Measurements from ENCODE around the gene NF1.
"Not testable (repeated sequence)": the region's sequence is repeated elsewhere in the genome, so short reads cannot be mapped to it uniquely, and the experiment has no call there.

DNA sequence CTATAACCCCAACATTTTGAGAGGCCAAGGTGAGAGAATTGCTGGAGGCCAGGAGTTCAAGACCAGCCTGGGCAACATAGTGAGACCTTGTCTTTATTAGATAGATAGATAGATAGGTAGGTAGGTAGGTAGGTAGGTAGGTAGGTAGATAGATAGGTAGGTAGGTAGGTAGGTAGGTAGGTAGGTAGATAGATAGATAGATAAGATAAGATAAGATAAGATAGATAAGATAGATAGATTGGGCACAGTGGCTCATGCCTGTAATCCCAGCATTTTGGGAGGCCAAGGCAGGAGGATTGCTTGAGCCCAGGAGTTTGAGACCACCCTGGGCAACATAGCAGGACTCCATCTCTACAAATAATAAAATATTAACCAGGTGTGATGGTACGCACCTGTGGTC is 168.1 kb downstream of the NF1 start:
- TF ChIP-seq, protein P1, sequence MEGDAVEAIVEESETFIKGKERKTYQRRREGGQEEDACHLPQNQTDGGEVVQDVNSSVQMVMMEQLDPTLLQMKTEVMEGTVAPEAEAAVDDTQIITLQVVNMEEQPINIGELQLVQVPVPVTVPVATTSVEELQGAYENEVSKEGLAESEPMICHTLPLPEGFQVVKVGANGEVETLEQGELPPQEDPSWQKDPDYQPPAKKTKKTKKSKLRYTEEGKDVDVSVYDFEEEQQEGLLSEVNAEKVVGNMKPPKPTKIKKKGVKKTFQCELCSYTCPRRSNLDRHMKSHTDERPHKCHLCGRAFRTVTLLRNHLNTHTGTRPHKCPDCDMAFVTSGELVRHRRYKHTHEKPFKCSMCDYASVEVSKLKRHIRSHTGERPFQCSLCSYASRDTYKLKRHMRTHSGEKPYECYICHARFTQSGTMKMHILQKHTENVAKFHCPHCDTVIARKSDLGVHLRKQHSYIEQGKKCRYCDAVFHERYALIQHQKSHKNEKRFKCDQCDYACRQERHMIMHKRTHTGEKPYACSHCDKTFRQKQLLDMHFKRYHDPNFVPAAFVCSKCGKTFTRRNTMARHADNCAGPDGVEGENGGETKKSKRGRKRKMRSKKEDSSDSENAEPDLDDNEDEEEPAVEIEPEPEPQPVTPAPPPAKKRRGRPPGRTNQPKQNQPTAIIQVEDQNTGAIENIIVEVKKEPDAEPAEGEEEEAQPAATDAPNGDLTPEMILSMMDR (IDR thresholded peaks at IDR 0.05; ENCODE audit: insufficient read depth, low read depth, low read length), result not testable (repeated sequence)
- not testable (repeated sequence) for TF ChIP-seq EZH2 (IDR thresholded peaks at IDR 0.05; ENCODE audit: insufficient read depth, low read length)

Measured in astrocyte (in vitro differentiated cells and primary cell).